ENCODE data around the gene FYN. TPM values are rescaled to one million over a fixed set of nuclear protein-coding genes. Genes with fewer than 3 reads are reported as not detected.
A peak's percentile ranks its signal among the peaks of the same experiment; 100 is the strongest.

FYN gene
- total RNA-seq, 1 donor from 2014 or later: 474 TPM

GRCh38 chr6:111669326-111669725 is 203.9 kb downstream of the FYN start:
- Mint-ChIP-seq H3K27ac (ENCODE audit: unreplicated experiment) (no peak overlapping the region), H3K4me1 (ENCODE audit: unreplicated experiment) (peaks cover 32% of the 10 kb centered on the region), H3K27me3 (ENCODE audit: unreplicated experiment) (peaks cover 27% of the 10 kb centered on the region), H3K4me3 (ENCODE audit: unreplicated experiment) (no peak overlapping the region), H3K9me3 (ENCODE audit: unreplicated experiment) (no peaks in the 10 kb centered on the region), H3K36me3 (ENCODE audit: low read depth, unreplicated experiment) (peaks cover 77% of the 10 kb centered on the region)
- TF ChIP-seq CTCF (IDR thresholded peaks at IDR 0.05; ENCODE audit: unreplicated experiment): no peak
- DNase-seq (ENCODE audit: low spot score): no peak

GRCh38 chr6:111668410-111668809 is 204.8 kb downstream of the FYN start:
- TF ChIP-seq CTCF (IDR thresholded peaks at IDR 0.05; ENCODE audit: unreplicated experiment): peak; percentile 47
- peaks cover 34% of the 10 kb centered on the region for H3K27me3 Mint-ChIP-seq (ENCODE audit: unreplicated experiment)
- no peak overlapping the region for H3K27ac Mint-ChIP-seq (ENCODE audit: unreplicated experiment)
- H3K4me3 Mint-ChIP-seq (ENCODE audit: unreplicated experiment): peak overlapping the region; percentile 70
- no peaks in the 10 kb centered on the region for H3K9me3 Mint-ChIP-seq (ENCODE audit: unreplicated experiment)
- H3K4me1 Mint-ChIP-seq (ENCODE audit: unreplicated experiment): peaks cover 41% of the 10 kb centered on the region
- peak; percentile 20 for DNase-seq (ENCODE audit: low spot score)
- peaks cover 70% of the 10 kb centered on the region for H3K36me3 Mint-ChIP-seq (ENCODE audit: low read depth, unreplicated experiment)

GRCh38 chr6:111667931-111668330 is 205.3 kb downstream of the FYN start:
- Mint-ChIP-seq H3K4me1 (ENCODE audit: unreplicated experiment) (peaks cover 46% of the 10 kb centered on the region), H3K4me3 (ENCODE audit: unreplicated experiment) (peak overlapping the region; percentile 70), H3K36me3 (ENCODE audit: low read depth, unreplicated experiment) (peaks cover 65% of the 10 kb centered on the region), H3K9me3 (ENCODE audit: unreplicated experiment) (no peaks in the 10 kb centered on the region), H3K27ac (ENCODE audit: unreplicated experiment) (peak overlapping the region; percentile 2), H3K27me3 (ENCODE audit: unreplicated experiment) (peaks cover 32% of the 10 kb centered on the region)
- DNase-seq (ENCODE audit: low spot score): no peak
- TF ChIP-seq CTCF (IDR thresholded peaks at IDR 0.05; ENCODE audit: unreplicated experiment): no peak

GRCh38 chr6:111666847-111667246 is 206.4 kb downstream of the FYN start:
- no peak for DNase-seq (ENCODE audit: low spot score)
- no peak for TF ChIP-seq CTCF (IDR thresholded peaks at IDR 0.05; ENCODE audit: unreplicated experiment)
- peaks cover 56% of the 10 kb centered on the region for H3K4me1 Mint-ChIP-seq (ENCODE audit: unreplicated experiment)
- no peaks in the 10 kb centered on the region for H3K9me3 Mint-ChIP-seq (ENCODE audit: unreplicated experiment)
- peaks cover 31% of the 10 kb centered on the region for H3K27me3 Mint-ChIP-seq (ENCODE audit: unreplicated experiment)
- H3K27ac Mint-ChIP-seq (ENCODE audit: unreplicated experiment): peak overlapping the region; percentile 73
- H3K36me3 Mint-ChIP-seq (ENCODE audit: low read depth, unreplicated experiment): peaks cover 61% of the 10 kb centered on the region
- peak overlapping the region; percentile 31 for H3K4me3 Mint-ChIP-seq (ENCODE audit: unreplicated experiment)

GRCh38 chr6:111664565-111665030 is 208.7 kb downstream of the FYN start:
- H3K36me3 Mint-ChIP-seq (ENCODE audit: low read depth, unreplicated experiment): peaks cover 46% of the 10 kb centered on the region
- no peak for TF ChIP-seq CTCF (IDR thresholded peaks at IDR 0.05; ENCODE audit: unreplicated experiment)
- peaks cover 63% of the 10 kb centered on the region for H3K4me1 Mint-ChIP-seq (ENCODE audit: unreplicated experiment)
- DNase-seq (ENCODE audit: low spot score): no peak
- peak overlapping the region; percentile 77 for H3K27ac Mint-ChIP-seq (ENCODE audit: unreplicated experiment)
- H3K4me3 Mint-ChIP-seq (ENCODE audit: unreplicated experiment): peak overlapping the region; percentile 0
- no peaks in the 10 kb centered on the region for H3K9me3 Mint-ChIP-seq (ENCODE audit: unreplicated experiment)
- H3K27me3 Mint-ChIP-seq (ENCODE audit: unreplicated experiment): peaks cover 33% of the 10 kb centered on the region
